Measurements from ENCODE around the gene WNT5B.

DNA sequence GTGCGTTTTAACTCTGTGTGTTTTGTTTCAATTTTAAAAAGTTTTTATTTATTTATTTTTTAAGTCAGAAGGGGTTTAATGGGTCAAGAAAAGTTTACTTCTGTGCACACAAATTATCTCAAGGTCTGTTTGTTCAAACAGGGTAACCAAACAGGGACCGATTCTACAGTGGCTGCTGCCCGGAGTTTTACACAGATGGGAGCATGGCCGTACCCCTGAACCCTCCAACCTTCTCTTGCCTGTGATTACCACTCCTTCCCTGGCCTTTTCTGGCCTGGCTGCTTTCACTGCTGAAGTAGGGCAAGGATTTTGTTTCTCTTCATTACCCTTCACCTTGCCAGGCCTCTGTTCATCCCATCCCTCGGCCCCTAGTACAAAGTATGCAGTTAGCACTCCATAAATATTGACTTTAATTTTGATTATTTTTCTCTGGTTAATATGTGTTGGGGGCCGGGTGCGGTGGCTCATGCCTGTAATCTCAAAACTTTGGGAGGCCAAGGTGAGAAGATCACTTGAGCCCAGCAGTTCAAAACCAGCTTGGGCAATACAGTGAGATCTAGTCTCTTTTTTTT is 18.9 kb upstream of the WNT5B start:
- no peak for TF ChIP-seq POLR2A (IDR thresholded peaks at IDR 0.05; ENCODE audit: extremely low read depth, insufficient read length)
- TF ChIP-seq, protein P1, sequence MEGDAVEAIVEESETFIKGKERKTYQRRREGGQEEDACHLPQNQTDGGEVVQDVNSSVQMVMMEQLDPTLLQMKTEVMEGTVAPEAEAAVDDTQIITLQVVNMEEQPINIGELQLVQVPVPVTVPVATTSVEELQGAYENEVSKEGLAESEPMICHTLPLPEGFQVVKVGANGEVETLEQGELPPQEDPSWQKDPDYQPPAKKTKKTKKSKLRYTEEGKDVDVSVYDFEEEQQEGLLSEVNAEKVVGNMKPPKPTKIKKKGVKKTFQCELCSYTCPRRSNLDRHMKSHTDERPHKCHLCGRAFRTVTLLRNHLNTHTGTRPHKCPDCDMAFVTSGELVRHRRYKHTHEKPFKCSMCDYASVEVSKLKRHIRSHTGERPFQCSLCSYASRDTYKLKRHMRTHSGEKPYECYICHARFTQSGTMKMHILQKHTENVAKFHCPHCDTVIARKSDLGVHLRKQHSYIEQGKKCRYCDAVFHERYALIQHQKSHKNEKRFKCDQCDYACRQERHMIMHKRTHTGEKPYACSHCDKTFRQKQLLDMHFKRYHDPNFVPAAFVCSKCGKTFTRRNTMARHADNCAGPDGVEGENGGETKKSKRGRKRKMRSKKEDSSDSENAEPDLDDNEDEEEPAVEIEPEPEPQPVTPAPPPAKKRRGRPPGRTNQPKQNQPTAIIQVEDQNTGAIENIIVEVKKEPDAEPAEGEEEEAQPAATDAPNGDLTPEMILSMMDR (IDR thresholded peaks at IDR 0.05; ENCODE audit: low read depth, low read length): no peak

All from NB4 (cell line).